K562 (cell line): ENCODE measurements around the gene MKS1.

ENCODE experiments used
- PCBP2 ChIP-seq: fragments of 200-400 bp; formaldehyde crosslinking; IDR thresholded peaks from 2 replicates; pipeline ENCODE4 v1.6.1; 2018; ENCODE audit warnings: low read length, low read depth, mild to moderate bottlenecking, moderate library complexity; ENCODE audit not compliant: poor library complexity, severe bottlenecking
- POLR2A ChIP-seq: fragments of 450-650 bp; conservative IDR thresholded peaks from 2 replicates; pipeline ENCODE4 v1.6.1; 2016
- ZBTB34 ChIP-seq: fragments of 250-450 bp; sonication (Bioruptor Pico); IDR thresholded peaks from 2 replicates; pipeline ENCODE4 v1.8.0; 2021; ENCODE audit warnings: mild to moderate bottlenecking, moderate library complexity

DNA sequence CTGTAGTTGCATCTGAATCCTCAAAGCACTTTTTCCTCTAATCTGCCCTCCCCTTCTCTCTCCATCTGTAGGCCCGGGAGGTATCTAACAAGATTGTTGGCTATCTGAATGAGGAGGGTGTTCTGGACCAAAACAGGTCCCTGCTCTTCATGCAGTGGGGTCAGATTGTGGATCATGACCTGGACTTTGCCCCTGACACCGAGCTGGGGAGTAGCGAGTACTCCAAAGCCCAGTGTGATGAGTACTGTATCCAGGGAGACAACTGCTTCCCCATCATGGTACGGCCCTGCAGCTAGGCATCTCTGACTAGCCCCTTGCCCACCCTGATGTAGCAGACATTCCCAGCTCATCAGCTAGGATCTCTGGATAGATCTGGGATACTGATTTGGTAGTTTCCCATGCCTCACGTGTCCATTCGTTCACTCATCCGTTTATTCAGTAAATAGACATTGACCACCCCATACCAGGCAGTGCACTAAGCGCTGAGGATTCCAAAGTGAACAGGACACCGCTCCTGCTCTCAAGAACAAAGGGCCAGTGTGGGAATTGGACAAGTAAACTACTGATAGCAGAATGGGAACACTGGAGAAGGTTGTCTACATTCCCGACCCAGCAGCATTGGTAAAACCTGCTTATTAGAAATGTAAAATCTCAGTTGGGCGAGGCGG, 31.4 kb upstream of the MKS1 start:
- TF ChIP-seq PCBP2, result no peak
- no peak for TF ChIP-seq POLR2A
- no peak for TF ChIP-seq ZBTB34 (CRISPR knock-in tag)
